Endothelial cell of hepatic sinusoid (primary cell): ENCODE measurements around the gene SUCLG2.

Source experiments
- in situ Hi-C: cut with HindIII; loops from 2 replicates; pipeline ENCODE4 v1.10.0; 2017; ENCODE audit warnings: low sequenced_read_pairs

SUCLG2 gene

GRCh38 chr3:67335813-67336212 lies 318.6 kb downstream of the SUCLG2 start:
- in situ Hi-C loops, result no loop called here

- in situ Hi-C loops, result no loop called here
Observed at GRCh38 chr3:67334588-67334987, 319.8 kb downstream of the SUCLG2 start.

- in situ Hi-C loops, result no loop called here
Observed at GRCh38 chr3:67329358-67329757, 325.1 kb downstream of the SUCLG2 start.

- in situ Hi-C loops, result no loop called here
Observed at GRCh38 chr3:67327582-67327981, 326.8 kb downstream of the SUCLG2 start.

GRCh38 chr3:67325231-67325630 lies 329.2 kb downstream of the SUCLG2 start:
- in situ Hi-C loops, result no loop called here
